GM12801 (cell line): Measurements from ENCODE around the gene TAS1R2.

Experiments
- TF ChIP-seq, protein P1 (sequence below): IDR thresholded peaks from one replicate; pipeline ENCODE4 v1.5.1; 2011; ENCODE audit warnings: control low read depth; ENCODE audit not compliant: insufficient read length; ENCODE audit errors: extremely low read depth

Gene TAS1R2

DNA sequence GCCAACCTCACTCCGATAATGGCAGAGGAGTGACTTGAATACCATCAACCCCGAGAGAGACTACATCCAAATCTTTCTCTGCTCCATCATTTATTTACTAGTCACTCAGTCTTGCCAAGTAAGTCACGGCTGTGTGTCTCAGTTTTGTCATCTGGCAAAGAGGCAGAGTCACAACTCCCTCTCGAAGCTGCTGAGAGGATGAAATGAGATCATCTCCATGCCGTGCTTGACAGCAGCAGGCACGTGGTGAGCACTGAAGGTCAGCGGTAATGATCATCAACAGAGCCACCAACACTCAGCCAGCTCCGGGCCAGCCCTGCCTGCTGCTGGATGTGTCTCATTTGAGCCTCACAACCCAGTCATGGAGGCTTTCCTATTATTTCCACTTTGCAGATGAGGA is 23.0 kb upstream of the TAS1R2 start:
- TF ChIP-seq, protein P1, sequence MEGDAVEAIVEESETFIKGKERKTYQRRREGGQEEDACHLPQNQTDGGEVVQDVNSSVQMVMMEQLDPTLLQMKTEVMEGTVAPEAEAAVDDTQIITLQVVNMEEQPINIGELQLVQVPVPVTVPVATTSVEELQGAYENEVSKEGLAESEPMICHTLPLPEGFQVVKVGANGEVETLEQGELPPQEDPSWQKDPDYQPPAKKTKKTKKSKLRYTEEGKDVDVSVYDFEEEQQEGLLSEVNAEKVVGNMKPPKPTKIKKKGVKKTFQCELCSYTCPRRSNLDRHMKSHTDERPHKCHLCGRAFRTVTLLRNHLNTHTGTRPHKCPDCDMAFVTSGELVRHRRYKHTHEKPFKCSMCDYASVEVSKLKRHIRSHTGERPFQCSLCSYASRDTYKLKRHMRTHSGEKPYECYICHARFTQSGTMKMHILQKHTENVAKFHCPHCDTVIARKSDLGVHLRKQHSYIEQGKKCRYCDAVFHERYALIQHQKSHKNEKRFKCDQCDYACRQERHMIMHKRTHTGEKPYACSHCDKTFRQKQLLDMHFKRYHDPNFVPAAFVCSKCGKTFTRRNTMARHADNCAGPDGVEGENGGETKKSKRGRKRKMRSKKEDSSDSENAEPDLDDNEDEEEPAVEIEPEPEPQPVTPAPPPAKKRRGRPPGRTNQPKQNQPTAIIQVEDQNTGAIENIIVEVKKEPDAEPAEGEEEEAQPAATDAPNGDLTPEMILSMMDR = no peak

DNA sequence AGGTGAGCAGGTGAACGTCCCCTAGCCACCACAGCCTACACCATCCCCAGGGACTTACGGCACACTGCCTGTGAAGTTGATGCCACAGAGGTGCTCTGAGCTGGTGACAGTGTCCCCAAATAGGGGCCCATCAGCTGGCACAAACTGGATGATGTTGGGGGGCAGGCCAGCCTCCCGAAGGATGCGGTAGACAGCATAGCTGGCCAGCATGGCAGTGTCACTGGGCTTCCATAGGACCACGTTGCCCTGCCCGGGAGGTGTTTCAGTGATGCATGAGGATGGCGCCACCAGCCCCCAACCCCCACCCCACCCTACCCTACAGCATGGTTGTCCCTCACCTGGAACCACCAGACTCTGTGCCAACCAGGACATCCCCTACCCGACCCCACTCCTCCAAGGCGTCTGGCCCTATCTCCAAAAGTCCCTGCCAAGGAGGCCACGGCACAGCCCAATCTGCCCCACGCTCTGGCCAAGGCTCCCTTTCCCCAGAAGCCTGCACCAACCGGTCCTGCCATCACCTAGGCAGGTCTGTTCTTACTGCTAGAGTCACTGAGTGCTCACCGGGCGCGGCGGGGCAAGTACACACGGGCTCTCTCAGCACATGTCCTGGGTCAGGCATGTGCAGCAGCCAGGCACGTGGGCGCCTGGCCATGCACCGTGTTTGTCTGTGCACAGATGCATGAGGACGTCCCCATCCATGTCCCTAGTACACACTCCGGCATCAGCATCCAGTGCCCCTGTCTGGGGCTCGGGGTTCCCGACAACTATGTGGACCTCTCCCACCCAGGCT is 22.4 kb upstream of the TAS1R2 start:
- TF ChIP-seq, protein P1 = no peak

DNA sequence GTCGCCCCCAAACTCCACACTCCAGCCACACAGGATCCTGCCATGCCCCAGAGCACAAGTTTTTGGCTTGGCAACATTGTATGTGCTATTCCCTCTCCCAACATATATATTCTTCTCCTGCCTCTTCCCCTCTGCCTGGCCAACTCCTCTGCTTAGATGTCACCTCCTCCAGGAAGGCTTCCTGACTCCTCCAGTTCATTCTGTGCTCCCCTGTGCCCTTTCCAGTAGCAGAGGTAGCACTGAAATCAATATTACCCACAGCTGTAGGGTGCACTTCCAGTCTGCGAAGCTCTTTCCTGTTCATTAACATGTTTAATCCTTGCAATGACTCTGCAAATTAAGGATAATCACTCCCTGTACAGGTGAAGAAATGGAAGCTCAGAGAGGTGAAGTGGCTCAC is 21.7 kb upstream of the TAS1R2 start:
- TF ChIP-seq, protein P1 = no peak

DNA sequence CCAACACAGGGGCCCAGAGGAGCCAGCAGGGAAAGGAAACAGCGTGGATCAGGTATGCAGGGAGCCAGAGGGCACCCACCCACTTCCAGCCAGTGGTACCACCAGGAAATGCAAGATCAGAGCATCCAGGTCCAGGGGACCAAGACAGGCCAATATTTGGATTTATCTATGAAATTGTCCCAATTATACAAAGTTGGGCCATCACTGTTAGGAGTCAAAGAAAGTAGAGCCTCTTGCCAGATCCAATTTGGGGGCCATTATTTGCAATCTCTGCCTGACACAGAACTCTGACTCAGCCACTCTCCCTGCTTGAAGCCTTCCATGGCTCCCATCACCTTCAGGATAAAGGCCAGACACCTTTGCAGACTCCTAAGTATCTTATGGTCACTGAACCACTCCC is 21.1 kb upstream of the TAS1R2 start:
- TF ChIP-seq, protein P1 = no peak

DNA sequence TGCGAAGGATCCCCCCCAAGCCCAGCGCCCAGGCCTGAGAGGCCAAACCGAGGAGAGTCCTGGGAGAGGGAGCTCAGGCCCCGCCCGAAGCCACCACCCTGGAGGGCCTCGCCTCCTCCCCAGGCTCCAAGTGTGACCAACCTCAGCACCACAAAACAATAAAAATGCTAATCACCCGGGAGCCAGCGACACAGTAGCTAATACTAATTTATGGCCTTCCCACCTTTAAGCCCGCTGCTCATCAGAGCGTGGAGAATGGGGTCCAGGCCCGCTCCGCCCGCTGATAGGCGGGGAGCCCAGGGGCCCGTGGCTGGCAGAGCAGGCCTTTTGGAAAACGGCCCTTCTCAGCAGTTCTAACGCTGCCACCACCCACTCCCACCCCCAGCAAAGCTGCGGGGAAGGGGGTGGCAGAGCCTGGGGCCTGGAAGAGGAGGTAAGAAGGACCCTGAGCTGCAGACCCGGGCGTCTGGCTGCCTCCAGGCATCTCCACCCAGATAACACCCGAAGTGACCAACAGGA is 20.4 kb upstream of the TAS1R2 start:
- TF ChIP-seq, protein P1 = no peak

DNA sequence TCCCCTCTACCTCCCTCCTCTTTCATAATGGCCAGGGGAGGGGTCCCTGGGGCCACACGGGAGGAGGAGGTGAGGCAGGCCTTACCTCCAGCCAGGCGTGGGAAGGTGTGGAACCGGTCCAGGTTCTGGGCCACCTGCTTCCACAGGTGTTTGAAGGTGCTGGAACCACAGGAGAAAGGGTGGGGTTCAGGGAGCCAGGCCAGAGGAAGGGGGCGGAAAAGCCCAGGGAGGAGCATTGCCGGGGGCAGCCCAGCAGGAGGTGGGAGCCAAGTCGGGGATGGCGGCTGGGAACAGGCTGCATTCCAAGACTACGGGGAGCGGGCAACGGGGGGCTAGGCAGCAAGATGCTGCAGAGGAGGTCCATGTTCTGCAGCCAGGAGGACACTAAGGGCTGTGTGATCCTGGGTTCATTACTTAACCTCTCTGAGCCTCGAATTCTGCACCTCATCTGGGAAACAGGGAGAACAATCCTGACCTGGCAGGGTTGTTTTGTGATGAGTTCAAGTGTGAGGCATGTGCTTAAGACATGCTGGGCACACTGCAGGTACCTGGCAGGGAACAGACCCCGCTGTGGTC is 19.8 kb upstream of the TAS1R2 start:
- TF ChIP-seq, protein P1 = no peak

DNA sequence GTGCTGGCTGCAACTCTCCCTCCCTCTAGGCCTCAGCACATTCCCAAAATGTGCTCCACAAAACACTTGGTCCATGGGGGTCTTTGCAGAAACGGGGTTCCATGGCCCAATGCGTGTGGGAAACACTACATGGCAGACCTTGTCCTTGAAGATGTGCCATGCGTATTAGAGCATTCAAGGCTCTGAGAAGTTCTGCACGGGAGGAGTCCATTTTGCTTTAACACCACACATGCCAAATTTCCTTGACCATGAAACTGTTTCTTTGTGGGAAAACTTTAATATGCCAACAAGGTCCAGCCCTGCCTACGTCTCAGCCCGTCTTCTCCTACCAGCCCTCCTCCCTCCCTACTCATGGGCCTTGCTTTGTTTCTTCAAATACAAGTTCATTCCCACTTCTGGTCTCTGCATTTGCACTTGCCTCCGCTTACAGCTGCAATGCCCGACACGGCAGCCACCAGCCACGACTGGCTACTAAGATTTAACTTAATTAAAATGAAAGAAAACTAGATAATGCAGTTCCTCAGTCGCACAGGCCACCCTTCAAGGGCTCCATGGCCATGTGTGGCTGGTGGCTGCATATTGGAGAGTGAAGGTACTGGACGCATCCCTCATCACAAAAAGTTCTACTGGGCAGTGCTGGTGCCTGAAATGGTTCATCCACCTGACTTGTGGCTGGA is 19.2 kb upstream of the TAS1R2 start:
- TF ChIP-seq, protein P1 = no peak
